Measurements from ENCODE around the gene EIF3L. TPM values are rescaled to one million over a fixed set of nuclear protein-coding genes. Genes with fewer than 3 reads are reported as not detected.

EIF3L gene
- total and polyA plus RNA-seq, 9 of the 15 experiments (the other 6 are each of a cell fraction or from before 2014, with no cell fraction given), result 257 to 699 (median 368) TPM

- TF ChIP-seq USF2 (CRISPR knock-in tag; IDR thresholded peaks at IDR 0.05) (no peak), TSHZ1 (CRISPR knock-in tag; IDR thresholded peaks at IDR 0.05) (no peak), CSDE1 (IDR thresholded peaks at IDR 0.05) (no peak), ZBTB5 (IDR thresholded peaks at IDR 0.05) (no peak), ELK1 (CRISPR knock-in tag; IDR thresholded peaks at IDR 0.05) (no peak), ZNF507 (tag; conservative IDR thresholded peaks at IDR 0.05) (no peak), ZKSCAN8 (CRISPR knock-in tag; IDR thresholded peaks at IDR 0.05) (peak; percentile 13; the same call in 1 of the 2 replicates), TBL1XR1 (IDR thresholded peaks at IDR 0.05; ENCODE audit: low read length in 2 of 2) (no peak), POLR2G (IDR thresholded peaks at IDR 0.05; ENCODE audit: low read depth, low read length) (peak; percentile 61), NR3C1 (CRISPR knock-in tag; IDR thresholded peaks at IDR 0.05) (no peak)
Observed at GRCh38 chr22:37803639-37804351, 45.4 kb upstream of the EIF3L start (continued).

Data from K562 (cell line).